B cell (primary cell): Measurements from ENCODE around the gene KHDC3L. TPM values are rescaled to one million over a fixed set of nuclear protein-coding genes. Genes with fewer than 3 reads are reported as not detected.

Experiments used
- ATAC-seq: fragments of 200-7000 bp; cut with Tn5 transposase; one replicate; pipeline ENCODE4 v1.10.0; 2021; ENCODE audit warnings: low read depth, mild to moderate bottlenecking, moderate number of reproducible peaks, moderate library complexity
- CTCF ChIA-PET: fragments of 350-600 bp; sonication (Branson Sonifier 250); formaldehyde crosslinking; loops from one replicate; lab custom pipeline; 2021; ENCODE audit warnings: antibody characterized with exemption, inconsistent platforms; lab: Charles Lee
- POLR2A ChIA-PET: fragments of 350-600 bp; sonication (Branson Sonifier 250); formaldehyde crosslinking; loops from one replicate; lab custom pipeline; 2021; ENCODE audit warnings: antibody characterized with exemption; lab: Charles Lee
- DNase-seq: peaks from one replicate; pipeline ENCODE4 v3.0.0; 2013
- H2AFZ ChIP-seq: 2 replicates; pipeline ENCODE4 v1.6.1; 2012; ENCODE audit warnings: mild to moderate bottlenecking, low read depth, low read length; ENCODE audit not compliant: insufficient read depth, poor library complexity, severe bottlenecking
- H3K27ac ChIP-seq, 2 donors: 1 replicate in 1 of 2; 2 replicates in 1 of 2; pipeline ENCODE4 v1.5.1; 2012 to 2013; ENCODE audit warnings: low read length in 2 of 2, mild to moderate bottlenecking in 2 of 2, moderate library complexity in 1 of 2
- H3K27me3 ChIP-seq, 4 experiments: fragments of 200-600 bp in 1 of 4; sonication (generic) in 1 of 4; replicated peaks in 1 of 4; 1 replicate in 2 of 4; 2 replicates in 2 of 4; pipeline versions ENCODE4 v1.6.1 to v1.7.0; 2013 to 2016; ENCODE audit warnings: low read length in 3 of 4, mild to moderate bottlenecking in 2 of 4, mixed read lengths in 1 of 4, moderate library complexity in 1 of 4; ENCODE audit not compliant: insufficient read depth in 4 of 4, control insufficient read depth in 3 of 4; ENCODE audit errors: control extremely low read depth in 1 of 4
- H3K36me3 ChIP-seq, 2 experiments: replicated peaks in 1 of 2; 1 replicate in 1 of 2; 2 replicates in 1 of 2; pipeline versions ENCODE4 v1.6.1 to v1.7.1; 2013; ENCODE audit warnings: low read length in 1 of 2; ENCODE audit not compliant: insufficient read depth in 2 of 2, control insufficient read depth in 1 of 2; ENCODE audit errors: control extremely low read depth in 1 of 2, extremely low read depth in 1 of 2
- H3K4me1 ChIP-seq, 2 donors: fragments of 200-600 bp in 1 of 2; sonication (generic) in 1 of 2; 1 replicate in 1 of 2; 2 replicates in 1 of 2; pipeline versions ENCODE4 v1.5.1 to v1.6.1; 2013 to 2017; ENCODE audit warnings: low read length in 2 of 2; ENCODE audit not compliant: control insufficient read depth in 2 of 2, insufficient read depth in 2 of 2
- H3K4me2 ChIP-seq: replicated peaks from 2 replicates; pipeline ENCODE3; 2012; ENCODE audit warnings: mild to moderate bottlenecking, low read depth, low read length; ENCODE audit not compliant: poor library complexity, severe bottlenecking
- H3K4me3 ChIP-seq, 5 experiments: fragments of 200-600 bp in 1 of 5; sonication (generic) in 1 of 5; 1 replicate in 3 of 5; 2 replicates in 2 of 5; pipeline versions ENCODE4 v1.5.1 to v1.7.0; 2011 to 2016; ENCODE audit warnings: low read length in 4 of 5, mild to moderate bottlenecking in 4 of 5, low read depth in 2 of 5, control low read depth in 1 of 5, moderate library complexity in 1 of 5; ENCODE audit not compliant: insufficient read depth in 1 of 5; ENCODE audit errors: control extremely low read depth in 1 of 5, extremely low read depth in 1 of 5
- H3K79me2 ChIP-seq: fragments of 200-600 bp; sonication (generic); one replicate; pipeline ENCODE4 v1.6.0; 2016; ENCODE audit warnings: low read length; ENCODE audit not compliant: control insufficient read depth, insufficient read depth
- H3K9ac ChIP-seq: fragments of 200-600 bp; sonication (generic); 2 replicates; pipeline ENCODE4 v1.6.1; 2017; ENCODE audit warnings: mild to moderate bottlenecking, low read length, moderate library complexity
- H3K9me3 ChIP-seq, 3 donors: one replicate each; pipeline versions ENCODE4 v1.6.1 to v1.7.1; 2013; ENCODE audit warnings: low read length in 2 of 3; ENCODE audit not compliant: control insufficient read depth in 2 of 3, insufficient read depth in 1 of 3; ENCODE audit errors: control extremely low read depth in 1 of 3
- H4K20me1 ChIP-seq: 2 replicates; pipeline ENCODE4 v1.6.0; 2012; ENCODE audit warnings: mild to moderate bottlenecking, low read length; ENCODE audit not compliant: insufficient read depth, control insufficient read depth, poor library complexity, severe bottlenecking
- H3K27ac Mint-ChIP-seq: one replicate; pipeline ENCODE4 v1.8.0; 2021; ENCODE audit warnings: mixed read lengths
- H3K27me3 Mint-ChIP-seq: one replicate; pipeline ENCODE4 v1.8.0; 2021; ENCODE audit warnings: mixed read lengths
- H3K4me1 Mint-ChIP-seq: one replicate; pipeline ENCODE4 v1.8.0; 2021; ENCODE audit warnings: mixed read lengths
- H3K4me3 Mint-ChIP-seq: one replicate; pipeline ENCODE4 v1.8.0; 2021; ENCODE audit warnings: mixed read lengths
- H3K9me3 Mint-ChIP-seq: one replicate; pipeline ENCODE4 v1.8.0; 2022; ENCODE audit warnings: mixed read lengths; ENCODE audit not compliant: insufficient read depth
- EZH2 ChIP-seq: IDR thresholded peaks from 2 replicates; pipeline ENCODE4 v1.6.1; 2012; ENCODE audit warnings: borderline replicate concordance, low read depth, mild to moderate bottlenecking, moderate library complexity, low read length; ENCODE audit not compliant: insufficient read depth, poor library complexity, severe bottlenecking
- WGBS: methylation state at CpG from one replicate; pipeline ENCODE4 v1.1.5; 2013; ENCODE audit warnings: missing lambda C conversion rate; ENCODE audit not compliant: insufficient coverage; 5-methylcytosine and 5-hydroxymethylcytosine counted together
- intact Hi-C: fragments of 100-400 bp; cut with micrococcal nuclease; formaldehyde crosslinking; loops from one replicate; pipeline ENCODE4 v1.10.0; 2022
- polyA plus RNA-seq: library from polyadenylated mRNA; depleted of rRNA; stranded (reverse); fragments of >200 nt; gene quantifications from 2 replicates; pipeline ENCODE4 v1.2.3, GENCODE V29; 2012
- total RNA-seq, 2 donors: library from RNA; stranded (reverse); fragments of 120-200 nt in 1 of 2; gene quantifications; 1 replicate in 1 of 2; 2 replicates in 1 of 2; pipeline versions ENCODE4 v1.2.3 to v1.2.4, GENCODE V29; 2013 to 2022
- TF ChIP-seq, protein P1 (sequence below): fragments of 200-600 bp; IDR thresholded peaks from one replicate; pipeline ENCODE4 v1.8.0; 2022; ENCODE audit warnings: antibody characterized with exemption, mild to moderate bottlenecking

Gene KHDC3L
- total and polyA plus RNA-seq, 2 donors (not counting 1 experiment from before 2014, with no cell fraction given): not detected

DNA sequence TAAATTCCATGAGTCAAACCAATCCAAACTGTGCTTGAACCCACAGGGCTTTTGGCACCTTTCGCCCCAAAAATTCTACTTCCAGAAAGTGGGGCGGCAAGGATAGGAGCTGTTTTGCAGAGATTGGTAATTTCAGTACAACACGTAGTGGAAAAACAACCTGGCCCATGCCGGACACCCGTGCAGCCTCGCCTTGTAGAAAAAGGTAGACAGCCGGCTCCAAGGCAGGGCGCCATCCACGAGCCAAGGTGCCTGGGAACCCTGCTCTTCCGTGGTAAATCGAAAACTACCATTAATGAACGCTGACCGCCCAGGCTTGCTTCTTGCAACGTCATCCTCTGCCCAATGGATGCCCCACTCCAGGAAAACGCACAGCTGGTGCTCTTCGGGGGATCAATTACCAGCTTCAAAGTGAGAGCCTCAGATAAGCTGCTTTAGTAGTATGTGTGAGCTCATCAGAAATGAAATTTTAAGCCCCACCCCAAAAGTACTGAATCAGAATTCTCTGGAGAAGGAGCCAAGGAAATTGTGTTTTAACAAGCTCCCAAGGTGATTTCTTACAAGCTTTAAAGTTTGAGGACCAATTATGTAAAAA lies 5.4 kb downstream of the KHDC3L start:
- Histone ChIP-seq H4K20me1 (no peaks in the 10 kb centered on the region), H3K27me3 (no peaks in the 10 kb centered on the region), H3K4me3 (no peak overlapping the region), H3K4me1 (no peaks in the 10 kb centered on the region), H3K9ac (no peak overlapping the region), H3K36me3 (no peaks in the 10 kb centered on the region), H3K27ac (no peak overlapping the region), H3K4me2 (no peak overlapping the region), H2AFZ (no peak overlapping the region), H3K9me3 (peaks cover 0 to 26% (median 10%) of the 10 kb centered on the region in 3 donors), H3K79me2 (no peaks in the 10 kb centered on the region)
- WGBS: 87% methylated on average over 13 of the region's 16 CpGs
- ATAC-seq: no peak
- ChIA-PET CTCF (no interaction called here), POLR2A (no interaction called here)
- no peak for TF ChIP-seq EZH2
- TF ChIP-seq, protein P1, sequence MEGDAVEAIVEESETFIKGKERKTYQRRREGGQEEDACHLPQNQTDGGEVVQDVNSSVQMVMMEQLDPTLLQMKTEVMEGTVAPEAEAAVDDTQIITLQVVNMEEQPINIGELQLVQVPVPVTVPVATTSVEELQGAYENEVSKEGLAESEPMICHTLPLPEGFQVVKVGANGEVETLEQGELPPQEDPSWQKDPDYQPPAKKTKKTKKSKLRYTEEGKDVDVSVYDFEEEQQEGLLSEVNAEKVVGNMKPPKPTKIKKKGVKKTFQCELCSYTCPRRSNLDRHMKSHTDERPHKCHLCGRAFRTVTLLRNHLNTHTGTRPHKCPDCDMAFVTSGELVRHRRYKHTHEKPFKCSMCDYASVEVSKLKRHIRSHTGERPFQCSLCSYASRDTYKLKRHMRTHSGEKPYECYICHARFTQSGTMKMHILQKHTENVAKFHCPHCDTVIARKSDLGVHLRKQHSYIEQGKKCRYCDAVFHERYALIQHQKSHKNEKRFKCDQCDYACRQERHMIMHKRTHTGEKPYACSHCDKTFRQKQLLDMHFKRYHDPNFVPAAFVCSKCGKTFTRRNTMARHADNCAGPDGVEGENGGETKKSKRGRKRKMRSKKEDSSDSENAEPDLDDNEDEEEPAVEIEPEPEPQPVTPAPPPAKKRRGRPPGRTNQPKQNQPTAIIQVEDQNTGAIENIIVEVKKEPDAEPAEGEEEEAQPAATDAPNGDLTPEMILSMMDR: no peak
- H3K27ac Mint-ChIP-seq: no peak overlapping the region
- DNase-seq: no peak
- H3K4me3 Mint-ChIP-seq: no peak overlapping the region
- intact Hi-C loops: no loop called here
- no peaks in the 10 kb centered on the region for H3K4me1 Mint-ChIP-seq
- H3K27me3 Mint-ChIP-seq: peaks cover 7% of the 10 kb centered on the region
- H3K9me3 Mint-ChIP-seq: no peaks in the 10 kb centered on the region

DNA sequence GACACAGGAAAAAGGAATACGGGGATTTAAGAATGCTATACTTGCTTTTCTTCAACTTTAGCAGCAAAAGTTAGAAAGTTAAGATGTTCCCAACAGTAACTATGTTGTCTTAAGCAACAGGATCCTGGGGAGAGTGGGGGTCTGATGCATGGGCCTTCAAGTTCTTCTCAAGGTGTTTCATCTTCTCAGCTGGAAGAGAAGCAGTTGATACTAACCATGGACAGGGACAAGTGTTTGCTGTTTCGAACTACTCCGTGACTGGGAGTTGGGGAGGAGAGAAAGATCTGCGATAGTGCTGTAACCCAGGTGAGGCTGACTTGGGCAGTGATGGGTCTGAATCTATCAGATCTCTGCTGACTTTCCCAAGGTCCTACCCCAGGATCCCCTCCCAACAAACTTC lies 6.2 kb downstream of the KHDC3L start:
- ChIA-PET CTCF (no interaction called here), POLR2A (no interaction called here)
- Histone ChIP-seq H3K36me3 (no peaks in the 10 kb centered on the region), H3K27me3 (no peaks in the 10 kb centered on the region), H3K4me2 (no peak overlapping the region), H3K27ac (no peak overlapping the region), H3K4me1 (no peaks in the 10 kb centered on the region), H2AFZ (no peak overlapping the region), H3K9ac (no peak overlapping the region), H3K9me3 (peaks cover 0 to 31% (median 10%) of the 10 kb centered on the region in 3 donors), H3K79me2 (no peaks in the 10 kb centered on the region), H3K4me3 (no peak overlapping the region), H4K20me1 (no peaks in the 10 kb centered on the region)
- Mint-ChIP-seq H3K4me1 (no peaks in the 10 kb centered on the region), H3K4me3 (no peak overlapping the region), H3K9me3 (no peaks in the 10 kb centered on the region), H3K27me3 (peaks cover 7% of the 10 kb centered on the region), H3K27ac (no peak overlapping the region)
- no CpG with 5 or more reads among the region's 4 CpGs for WGBS
- no peak for ATAC-seq
- no peak for DNase-seq
- no peak for TF ChIP-seq EZH2
- TF ChIP-seq, protein P1: no peak
- intact Hi-C loops: no loop called here
